ENCODE measurements around the gene SELENOF. TPM values are rescaled to one million over a fixed set of nuclear protein-coding genes. Genes with fewer than 3 reads are reported as not detected.

The SELENOF gene
- total RNA-seq, 2 experiments from 2014 or later, result 93.0 to 214 TPM

- intact Hi-C loops (cut with micrococcal nuclease; ENCODE audit: unreplicated experiment), result no loop called here
- POLR2A ChIA-PET, result interaction anchor here (0.7 to 4.6 kb wide), 3 partner anchors 10 to 480 kb away, joined by 3 to 25 read pairs (median 3); partner anchors contain the start of genes HS2ST1 and SELENOF
- Histone ChIP-seq H4K20me1 (ENCODE audit: insufficient read depth, low read length) (0 out of 2 replicates have a peak, but pooled peaks cover 7% of the 10 kb centered on the region), H3K4me3 (ENCODE audit: low read depth, low read length, poor library complexity, severe bottlenecking) (no peak overlapping the region), H3K4me1 (ENCODE audit: insufficient read depth, low read length, poor library complexity, severe bottlenecking) (peaks cover 19% of the 10 kb centered on the region), H3K27ac (ENCODE audit: low read depth, low read length, poor library complexity, severe bottlenecking) (no peak overlapping the region), H3K79me2 (ENCODE audit: insufficient read depth, low read depth, low read length) (peaks cover 100% of the 10 kb centered on the region), H3K9me2 (ENCODE audit: insufficient read depth, low read length) (no peaks in the 10 kb centered on the region), H3K36me3 (ENCODE audit: insufficient read depth, low read length) (peaks cover 31% of the 10 kb centered on the region), H2AFZ (ENCODE audit: low read length) (no peak overlapping the region), H3K4me2 (ENCODE audit: low read length) (peak overlapping the region; percentile 14), H3K9me3 (ENCODE audit: low read length) (peaks cover 11% of the 10 kb centered on the region; the same call in 1 of the 2 replicates)
- no TSS peak for BruUV-seq (replicated peaks)
- CTCF ChIA-PET (ENCODE audit: unreplicated experiment), result no interaction called here
- TF ChIP-seq CTCF (conservative IDR thresholded peaks at IDR 0.05; ENCODE audit: low read length), result no peak
- no peak for TF ChIP-seq EZH2phosphoT487 (IDR thresholded peaks at IDR 0.05; ENCODE audit: borderline replicate concordance, low read depth, low read length)
- DNase-seq (ENCODE audit: low spot score), result no peak
Measured at GRCh38 chr1:86938855-86939254, 24.9 kb upstream of the SELENOF start.

GRCh38 chr1:86938450-86938849 is 24.5 kb upstream of the SELENOF start:
- Histone ChIP-seq H4K20me1 (ENCODE audit: insufficient read depth, low read length) (0 out of 2 replicates have a peak, but pooled peaks cover 8% of the 10 kb centered on the region), H2AFZ (ENCODE audit: low read length) (no peak overlapping the region), H3K79me2 (ENCODE audit: insufficient read depth, low read depth, low read length) (peaks cover 100% of the 10 kb centered on the region), H3K4me3 (ENCODE audit: low read depth, low read length, poor library complexity, severe bottlenecking) (no peak overlapping the region), H3K4me2 (ENCODE audit: low read length) (peak overlapping the region; percentile 14), H3K9me2 (ENCODE audit: insufficient read depth, low read length) (no peaks in the 10 kb centered on the region), H3K36me3 (ENCODE audit: insufficient read depth, low read length) (peaks cover 31% of the 10 kb centered on the region), H3K9me3 (ENCODE audit: low read length) (peaks cover 11% of the 10 kb centered on the region; the same call in 1 of the 2 replicates), H3K27ac (ENCODE audit: low read depth, low read length, poor library complexity, severe bottlenecking) (no peak overlapping the region), H3K4me1 (ENCODE audit: insufficient read depth, low read length, poor library complexity, severe bottlenecking) (peaks cover 24% of the 10 kb centered on the region)
- DNase-seq (ENCODE audit: low spot score), result no peak
- no TSS peak for BruUV-seq (replicated peaks)
- intact Hi-C loops (cut with micrococcal nuclease; ENCODE audit: unreplicated experiment), result no loop called here
- TF ChIP-seq EZH2phosphoT487 (IDR thresholded peaks at IDR 0.05; ENCODE audit: borderline replicate concordance, low read depth, low read length) (no peak), CTCF (conservative IDR thresholded peaks at IDR 0.05; ENCODE audit: low read length) (no peak)
- ChIA-PET CTCF (ENCODE audit: unreplicated experiment) (no interaction called here), POLR2A (interaction anchor here (0.6 to 4.6 kb wide), 4 partner anchors 11 to 62 kb away, joined by 3 to 25 read pairs (median 3); partner anchors contain the start of genes HS2ST1 and SELENOF)
